ENCODE data around the gene SHTN1. TPM values are rescaled to one million over a fixed set of nuclear protein-coding genes. Genes with fewer than 3 reads are reported as not detected.

Gene SHTN1
- total RNA-seq, 6 donors from 2014 or later: 32.3 to 67.9 (median 37.2) TPM

DNA sequence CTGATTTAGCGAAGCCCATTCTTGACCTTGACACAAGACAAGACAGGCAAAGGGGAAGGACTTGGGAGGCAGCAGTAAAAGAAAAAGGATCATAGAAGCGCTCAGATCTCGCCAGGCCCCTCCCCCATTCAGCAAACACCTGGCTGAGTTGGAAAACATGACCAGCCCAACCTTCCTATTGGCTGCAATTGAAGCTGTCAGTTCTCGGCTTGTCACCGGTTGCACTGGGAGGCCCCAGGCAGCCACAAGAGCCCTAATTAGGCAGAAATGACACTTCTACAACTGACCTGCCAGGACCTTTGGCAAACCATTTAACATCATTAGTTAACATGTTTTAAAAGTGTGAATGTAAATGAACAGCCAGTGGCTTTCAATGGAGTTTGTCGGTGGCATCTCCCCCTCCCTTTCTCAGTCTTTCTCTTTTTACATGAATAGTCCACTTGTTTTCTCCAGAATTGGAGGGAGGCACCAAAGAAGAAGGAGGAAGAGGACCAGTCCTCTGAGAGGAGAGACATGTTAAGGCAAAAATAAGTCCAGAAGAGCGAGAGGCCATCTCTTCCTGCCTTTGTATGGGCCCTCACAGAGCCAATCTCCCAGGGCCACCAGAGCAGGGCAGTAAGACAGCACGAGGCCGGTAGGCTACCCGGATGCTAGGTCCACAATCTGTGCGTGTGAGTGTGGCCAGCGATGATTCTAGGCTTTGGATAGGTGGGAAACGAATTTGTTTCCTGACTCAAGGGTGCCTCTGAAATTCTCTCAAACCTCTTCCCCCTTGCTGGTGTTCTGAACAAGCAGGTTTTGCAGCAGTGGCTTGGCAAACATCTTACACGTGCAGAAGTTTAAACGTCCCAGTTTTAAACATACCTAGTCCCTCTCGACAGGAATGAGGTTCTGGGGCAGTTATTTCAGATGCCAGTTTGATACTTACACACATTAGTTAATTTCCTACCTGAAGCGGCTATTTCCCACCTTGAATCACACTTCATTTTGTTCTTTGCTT, 170.7 kb downstream of the SHTN1 start:
- ATAC-seq (ENCODE audit: low FRiP score in 2 of 2) (no peak), DNase-seq (no peak)
- H3K4me3 ChIP-seq: no peak overlapping the region
- no peaks in the 10 kb centered on the region for H3K9me3 ChIP-seq
- H3K36me3 ChIP-seq: no peaks in the 10 kb centered on the region
- H3K4me1 ChIP-seq: no peaks in the 10 kb centered on the region
- no peak overlapping the region for H3K27ac ChIP-seq
- TF ChIP-seq, protein P1, sequence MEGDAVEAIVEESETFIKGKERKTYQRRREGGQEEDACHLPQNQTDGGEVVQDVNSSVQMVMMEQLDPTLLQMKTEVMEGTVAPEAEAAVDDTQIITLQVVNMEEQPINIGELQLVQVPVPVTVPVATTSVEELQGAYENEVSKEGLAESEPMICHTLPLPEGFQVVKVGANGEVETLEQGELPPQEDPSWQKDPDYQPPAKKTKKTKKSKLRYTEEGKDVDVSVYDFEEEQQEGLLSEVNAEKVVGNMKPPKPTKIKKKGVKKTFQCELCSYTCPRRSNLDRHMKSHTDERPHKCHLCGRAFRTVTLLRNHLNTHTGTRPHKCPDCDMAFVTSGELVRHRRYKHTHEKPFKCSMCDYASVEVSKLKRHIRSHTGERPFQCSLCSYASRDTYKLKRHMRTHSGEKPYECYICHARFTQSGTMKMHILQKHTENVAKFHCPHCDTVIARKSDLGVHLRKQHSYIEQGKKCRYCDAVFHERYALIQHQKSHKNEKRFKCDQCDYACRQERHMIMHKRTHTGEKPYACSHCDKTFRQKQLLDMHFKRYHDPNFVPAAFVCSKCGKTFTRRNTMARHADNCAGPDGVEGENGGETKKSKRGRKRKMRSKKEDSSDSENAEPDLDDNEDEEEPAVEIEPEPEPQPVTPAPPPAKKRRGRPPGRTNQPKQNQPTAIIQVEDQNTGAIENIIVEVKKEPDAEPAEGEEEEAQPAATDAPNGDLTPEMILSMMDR (IDR thresholded peaks at IDR 0.05): no peak
- TF ChIP-seq POLR2AphosphoS5 (IDR thresholded peaks at IDR 0.05) (no peak), EP300 (IDR thresholded peaks at IDR 0.05) (no peak), POLR2A (IDR thresholded peaks at IDR 0.05) (no peak)
- 62 to 68% methylated on average over 17 of the region's 17 CpGs for WGBS, 2 donors
- H3K27me3 ChIP-seq: no peaks in the 10 kb centered on the region

GRCh38 chr10:116831790-116832189, 173.2 kb downstream of the SHTN1 start:
- TF ChIP-seq EP300 (IDR thresholded peaks at IDR 0.05) (no peak), POLR2AphosphoS5 (IDR thresholded peaks at IDR 0.05) (no peak), POLR2A (IDR thresholded peaks at IDR 0.05) (no peak)
- TF ChIP-seq, protein P1 (IDR thresholded peaks at IDR 0.05): no peak
- ATAC-seq (ENCODE audit: low FRiP score in 2 of 2): no peak
- DNase-seq: no peak
- H3K4me1 ChIP-seq: no peaks in the 10 kb centered on the region
- H3K9me3 ChIP-seq: no peaks in the 10 kb centered on the region
- H3K27ac ChIP-seq: no peak overlapping the region
- H3K36me3 ChIP-seq: no peaks in the 10 kb centered on the region
- H3K27me3 ChIP-seq: no peaks in the 10 kb centered on the region
- H3K4me3 ChIP-seq: no peak overlapping the region
- WGBS, 2 donors: 74 to 77% methylated on average over 10 of the region's 10 CpGs

Small RNAs within 50 kb of the gene (small RNA-seq; reads per million reads assigned to genes)
- gene AC012308.1: 0 reads per million in 4 donors

Other genes starting within 250 kb of the SHTN1 start
- 1 to 10 TPM in 4 of 6 donors, under 1 TPM in 2; 0.06 to 3.0 (median 1.1) TPM for gene ENO4, start 155.7 kb downstream of the SHTN1 start, total RNA-seq
- not detected for gene VAX1, start 133.1 kb upstream of the SHTN1 start, total RNA-seq
- gene KCNK18, start 192.3 kb upstream of the SHTN1 start, total RNA-seq: not detected
- gene SLC18A2, start 235.9 kb upstream of the SHTN1 start, total RNA-seq: 1 to 10 TPM in 4 of 6 donors, under 1 TPM in 2; 0.20 to 5.9 (median 2.8) TPM